ENCODE data around the gene CALHM3. TPM values are rescaled to one million over a fixed set of nuclear protein-coding genes. Genes with fewer than 3 reads are reported as not detected.

The CALHM3 gene
- total and polyA plus RNA-seq, 2 experiments from 2014 or later: 0.14 to 0.19 TPM

- DNase-seq (ENCODE audit: low spot score) (no peak), ATAC-seq (no peak)
- H3K4me1 Mint-ChIP-seq: no peaks in the 10 kb centered on the region
- peaks cover 89% of the 10 kb centered on the region for H3K36me3 Mint-ChIP-seq (ENCODE audit: low read depth)
- Histone ChIP-seq H2AFZ (no peak overlapping the region), H3K4me3 (no peak overlapping the region), H3K27me3 (ENCODE audit: insufficient read depth) (no peaks in the 10 kb centered on the region), H3K79me2 (replicated peaks; ENCODE audit: insufficient read depth) (no peaks in the 10 kb centered on the region), H3K4me2 (no peak overlapping the region), H3K27ac (ENCODE audit: low read depth) (no peak overlapping the region), H3K4me1 (ENCODE audit: insufficient read depth) (no peaks in the 10 kb centered on the region), H3K9me2 (ENCODE audit: insufficient read depth) (no peaks in the 10 kb centered on the region), H3K36me3 (ENCODE audit: insufficient read depth) (peaks cover 79% of the 10 kb centered on the region), H4K20me1 (replicated peaks; ENCODE audit: insufficient read depth) (peaks cover 14% of the 10 kb centered on the region), H3F3A (replicated peaks; ENCODE audit: low read depth) (no peaks in the 10 kb centered on the region; the same call in 1 of the 2 replicates)
- peaks cover 9% of the 10 kb centered on the region for H3K27me3 Mint-ChIP-seq (ENCODE audit: insufficient read depth, low read depth, poor library complexity)
- H3K9me3 Mint-ChIP-seq: no peaks in the 10 kb centered on the region; the same call in 2 of the 3 replicates
- no peak overlapping the region for H3K4me3 Mint-ChIP-seq
- TF ChIP-seq ETS1 (IDR thresholded peaks at IDR 0.05): no peak
- TF ChIP-seq EZH2 (IDR thresholded peaks at IDR 0.05; ENCODE audit: low read depth, unreplicated experiment): no peak
- no peak for TF ChIP-seq STAT1 (IDR thresholded peaks at IDR 0.05; ENCODE audit: unreplicated experiment)
- TF ChIP-seq ZNF331 (CRISPR knock-in tag; IDR thresholded peaks at IDR 0.05; ENCODE audit: low read depth): no peak
- no peak for TF ChIP-seq CTCF (conservative IDR thresholded peaks at IDR 0.05; ENCODE audit: low read depth in 2 of 2)
- no peak for TF ChIP-seq POLR2AphosphoS5 (IDR thresholded peaks at IDR 0.05; ENCODE audit: low read depth)
- TF ChIP-seq CREB1 (CRISPR knock-in tag; IDR thresholded peaks at IDR 0.05; ENCODE audit: low read depth): no peak
- no peak for TF ChIP-seq REST (IDR thresholded peaks at IDR 0.05; ENCODE audit: unreplicated experiment)
- no peak for TF ChIP-seq ZNF114 (CRISPR knock-in tag; IDR thresholded peaks at IDR 0.05)
- TF ChIP-seq NANOG (IDR thresholded peaks at IDR 0.05; ENCODE audit: borderline replicate concordance): no peak
- TF ChIP-seq EZH2phosphoT487 (IDR thresholded peaks at IDR 0.05; ENCODE audit: unreplicated experiment): no peak
- TF ChIP-seq JUNB (IDR thresholded peaks at IDR 0.05; ENCODE audit: unreplicated experiment): no peak
- TF ChIP-seq ZNF462 (CRISPR knock-in tag; IDR thresholded peaks at IDR 0.05): no peak
- H3K27ac Mint-ChIP-seq: no peak overlapping the region
These were observed 45.2 kb downstream of the CALHM3 start for GRCh38 chr10:103433858-103434257.

Measured in GM23338 (cell line).